ENCODE measurements around the gene MNDA.

DNA sequence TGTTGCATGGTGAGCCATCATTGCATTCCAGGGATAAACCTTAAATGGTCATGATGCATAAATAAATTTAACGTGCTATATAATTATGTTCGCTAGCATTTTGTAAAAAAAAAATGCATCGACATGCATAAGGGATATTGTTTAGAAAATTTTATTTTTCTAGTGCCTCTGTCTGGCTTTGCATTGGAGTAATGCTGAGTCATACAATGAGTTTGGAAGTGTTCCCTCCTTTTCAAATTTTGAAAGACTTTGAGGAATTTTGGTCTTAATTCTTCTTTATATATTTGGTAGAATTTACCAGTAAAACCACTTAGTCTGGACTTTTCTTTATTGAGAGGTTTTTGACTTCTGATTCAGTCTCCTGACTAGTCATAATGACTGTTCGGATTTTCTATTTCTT lies 4.9 kb downstream of the MNDA start:
- TF ChIP-seq POLR2A (IDR thresholded peaks at IDR 0.05; ENCODE audit: control extremely low read depth in 1 of 2, low read depth in 2 of 2, low read length in 2 of 2) (no peak), RAD21 (IDR thresholded peaks at IDR 0.05 in 1 of 2, conservative IDR thresholded peaks at IDR 0.05 in 1 of 2; ENCODE audit: low read depth in 2 of 2, low read length in 2 of 2) (no peak), BRCA1 (IDR thresholded peaks at IDR 0.05; ENCODE audit: low read depth, low read length) (no peak), HDAC2 (IDR thresholded peaks at IDR 0.05; ENCODE audit: borderline replicate concordance in 1 of 2, low read depth in 2 of 2, low read length in 2 of 2) (no peak), GABPA (IDR thresholded peaks at IDR 0.05; ENCODE audit: borderline replicate concordance, insufficient read depth, low read length) (no peak), SIN3A (conservative IDR thresholded peaks at IDR 0.05 in 1 of 2, IDR thresholded peaks at IDR 0.05 in 1 of 2; ENCODE audit: low read depth in 1 of 2, low read length in 2 of 2) (no peak), RNF2 (IDR thresholded peaks at IDR 0.05; ENCODE audit: borderline replicate concordance, low read depth, low read length, missing control alignments, poor library complexity, severe bottlenecking) (no peak), SIX5 (IDR thresholded peaks at IDR 0.05; ENCODE audit: low read depth, low read length) (no peak), NANOG (IDR thresholded peaks at IDR 0.05; ENCODE audit: insufficient read depth, low read depth, low read length, poor library complexity, severe bottlenecking) (no peak), YY1 (IDR thresholded peaks at IDR 0.05; ENCODE audit: low read depth, low read length) (no peak), SUZ12 (IDR thresholded peaks at IDR 0.05; ENCODE audit: low read length) (no peak), ZNF274 (IDR thresholded peaks at IDR 0.05; ENCODE audit: borderline replicate concordance, extremely low read depth, low read length) (no peak)
- TF ChIP-seq, protein P1, sequence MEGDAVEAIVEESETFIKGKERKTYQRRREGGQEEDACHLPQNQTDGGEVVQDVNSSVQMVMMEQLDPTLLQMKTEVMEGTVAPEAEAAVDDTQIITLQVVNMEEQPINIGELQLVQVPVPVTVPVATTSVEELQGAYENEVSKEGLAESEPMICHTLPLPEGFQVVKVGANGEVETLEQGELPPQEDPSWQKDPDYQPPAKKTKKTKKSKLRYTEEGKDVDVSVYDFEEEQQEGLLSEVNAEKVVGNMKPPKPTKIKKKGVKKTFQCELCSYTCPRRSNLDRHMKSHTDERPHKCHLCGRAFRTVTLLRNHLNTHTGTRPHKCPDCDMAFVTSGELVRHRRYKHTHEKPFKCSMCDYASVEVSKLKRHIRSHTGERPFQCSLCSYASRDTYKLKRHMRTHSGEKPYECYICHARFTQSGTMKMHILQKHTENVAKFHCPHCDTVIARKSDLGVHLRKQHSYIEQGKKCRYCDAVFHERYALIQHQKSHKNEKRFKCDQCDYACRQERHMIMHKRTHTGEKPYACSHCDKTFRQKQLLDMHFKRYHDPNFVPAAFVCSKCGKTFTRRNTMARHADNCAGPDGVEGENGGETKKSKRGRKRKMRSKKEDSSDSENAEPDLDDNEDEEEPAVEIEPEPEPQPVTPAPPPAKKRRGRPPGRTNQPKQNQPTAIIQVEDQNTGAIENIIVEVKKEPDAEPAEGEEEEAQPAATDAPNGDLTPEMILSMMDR (IDR thresholded peaks at IDR 0.05; ENCODE audit: control extremely low read depth in 1 of 3, insufficient read depth in 1 of 3, low read depth in 1 of 3, low read length in 3 of 3) = no peak
